ENCODE results near the gene TRIM46. TPM values are rescaled to one million over a fixed set of nuclear protein-coding genes. Genes with fewer than 3 reads are reported as not detected.

Gene TRIM46
- total and polyA plus RNA-seq, 2 of the 13 experiments (the other 11 are each of a cell fraction or from before 2014, with no cell fraction given): 0.04 to 0.09 TPM

GRCh38 chr1:155139895-155140629 is 33.6 kb upstream of the TRIM46 start, which contains the start of gene DPM3 (continued):
- TF ChIP-seq, protein P1, sequence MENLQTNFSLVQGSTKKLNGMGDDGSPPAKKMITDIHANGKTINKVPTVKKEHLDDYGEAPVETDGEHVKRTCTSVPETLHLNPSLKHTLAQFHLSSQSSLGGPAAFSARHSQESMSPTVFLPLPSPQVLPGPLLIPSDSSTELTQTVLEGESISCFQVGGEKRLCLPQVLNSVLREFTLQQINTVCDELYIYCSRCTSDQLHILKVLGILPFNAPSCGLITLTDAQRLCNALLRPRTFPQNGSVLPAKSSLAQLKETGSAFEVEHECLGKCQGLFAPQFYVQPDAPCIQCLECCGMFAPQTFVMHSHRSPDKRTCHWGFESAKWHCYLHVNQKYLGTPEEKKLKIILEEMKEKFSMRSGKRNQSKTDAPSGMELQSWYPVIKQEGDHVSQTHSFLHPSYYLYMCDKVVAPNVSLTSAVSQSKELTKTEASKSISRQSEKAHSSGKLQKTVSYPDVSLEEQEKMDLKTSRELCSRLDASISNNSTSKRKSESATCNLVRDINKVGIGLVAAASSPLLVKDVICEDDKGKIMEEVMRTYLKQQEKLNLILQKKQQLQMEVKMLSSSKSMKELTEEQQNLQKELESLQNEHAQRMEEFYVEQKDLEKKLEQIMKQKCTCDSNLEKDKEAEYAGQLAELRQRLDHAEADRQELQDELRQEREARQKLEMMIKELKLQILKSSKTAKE (CRISPR knock-in tag; IDR thresholded peaks at IDR 0.05; ENCODE audit: borderline replicate concordance): no peak
- peak; percentile 78; the same call in 1 of the 2 replicates for TF ChIP-seq WIZ (CRISPR knock-in tag; IDR thresholded peaks at IDR 0.05)
- TF ChIP-seq, protein P2, sequence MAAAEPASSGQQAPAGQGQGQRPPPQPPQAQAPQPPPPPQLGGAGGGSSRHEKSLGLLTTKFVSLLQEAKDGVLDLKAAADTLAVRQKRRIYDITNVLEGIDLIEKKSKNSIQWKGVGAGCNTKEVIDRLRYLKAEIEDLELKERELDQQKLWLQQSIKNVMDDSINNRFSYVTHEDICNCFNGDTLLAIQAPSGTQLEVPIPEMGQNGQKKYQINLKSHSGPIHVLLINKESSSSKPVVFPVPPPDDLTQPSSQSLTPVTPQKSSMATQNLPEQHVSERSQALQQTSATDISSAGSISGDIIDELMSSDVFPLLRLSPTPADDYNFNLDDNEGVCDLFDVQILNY (CRISPR knock-in tag; conservative IDR thresholded peaks at IDR 0.05): no peak
- no peak for TF ChIP-seq MTA3 (CRISPR knock-in tag; IDR thresholded peaks at IDR 0.05)
- TF ChIP-seq KDM4B (CRISPR knock-in tag; IDR thresholded peaks at IDR 0.05): no peak
- peak; percentile 67; the same call in 1 of the 2 replicates for TF ChIP-seq ZNF614 (CRISPR knock-in tag; IDR thresholded peaks at IDR 0.05; ENCODE audit: borderline replicate concordance)
- TF ChIP-seq EHMT2 (IDR thresholded peaks at IDR 0.05; ENCODE audit: borderline replicate concordance, low read depth, low read length): no peak
- TF ChIP-seq ZFP82 (CRISPR knock-in tag; IDR thresholded peaks at IDR 0.05; ENCODE audit: borderline replicate concordance): 0 out of 2 replicates have a peak, but pooled peaks have one; percentile 81
- no peak; the same call in 1 of the 2 replicates for TF ChIP-seq EED (CRISPR knock-in tag; IDR thresholded peaks at IDR 0.05)
- no peak for TF ChIP-seq SP5 (CRISPR knock-in tag; IDR thresholded peaks at IDR 0.05; ENCODE audit: borderline replicate concordance, low read depth)
- TF ChIP-seq, protein P3, sequence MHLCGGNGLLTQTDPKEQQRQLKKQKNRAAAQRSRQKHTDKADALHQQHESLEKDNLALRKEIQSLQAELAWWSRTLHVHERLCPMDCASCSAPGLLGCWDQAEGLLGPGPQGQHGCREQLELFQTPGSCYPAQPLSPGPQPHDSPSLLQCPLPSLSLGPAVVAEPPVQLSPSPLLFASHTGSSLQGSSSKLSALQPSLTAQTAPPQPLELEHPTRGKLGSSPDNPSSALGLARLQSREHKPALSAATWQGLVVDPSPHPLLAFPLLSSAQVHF (CRISPR knock-in tag; IDR thresholded peaks at IDR 0.05): no peak
- TF ChIP-seq CBX1 (IDR thresholded peaks at IDR 0.05; ENCODE audit: low read depth): peak; percentile 62
- TF ChIP-seq HOXA3 (CRISPR knock-in tag; IDR thresholded peaks at IDR 0.05): peak; percentile 80; the same call in 1 of the 2 replicates
- no peak for TF ChIP-seq BRCA1 (CRISPR knock-in tag; IDR thresholded peaks at IDR 0.05)
- TF ChIP-seq MED13 (CRISPR knock-in tag; IDR thresholded peaks at IDR 0.05): no peak
- TF ChIP-seq, protein P4, sequence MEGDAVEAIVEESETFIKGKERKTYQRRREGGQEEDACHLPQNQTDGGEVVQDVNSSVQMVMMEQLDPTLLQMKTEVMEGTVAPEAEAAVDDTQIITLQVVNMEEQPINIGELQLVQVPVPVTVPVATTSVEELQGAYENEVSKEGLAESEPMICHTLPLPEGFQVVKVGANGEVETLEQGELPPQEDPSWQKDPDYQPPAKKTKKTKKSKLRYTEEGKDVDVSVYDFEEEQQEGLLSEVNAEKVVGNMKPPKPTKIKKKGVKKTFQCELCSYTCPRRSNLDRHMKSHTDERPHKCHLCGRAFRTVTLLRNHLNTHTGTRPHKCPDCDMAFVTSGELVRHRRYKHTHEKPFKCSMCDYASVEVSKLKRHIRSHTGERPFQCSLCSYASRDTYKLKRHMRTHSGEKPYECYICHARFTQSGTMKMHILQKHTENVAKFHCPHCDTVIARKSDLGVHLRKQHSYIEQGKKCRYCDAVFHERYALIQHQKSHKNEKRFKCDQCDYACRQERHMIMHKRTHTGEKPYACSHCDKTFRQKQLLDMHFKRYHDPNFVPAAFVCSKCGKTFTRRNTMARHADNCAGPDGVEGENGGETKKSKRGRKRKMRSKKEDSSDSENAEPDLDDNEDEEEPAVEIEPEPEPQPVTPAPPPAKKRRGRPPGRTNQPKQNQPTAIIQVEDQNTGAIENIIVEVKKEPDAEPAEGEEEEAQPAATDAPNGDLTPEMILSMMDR (CRISPR knock-in tag; IDR thresholded peaks at IDR 0.05): no peak
- TF ChIP-seq CREB3 (CRISPR knock-in tag; IDR thresholded peaks at IDR 0.05): no peak
- TF ChIP-seq ZNF737 (CRISPR knock-in tag; IDR thresholded peaks at IDR 0.05; ENCODE audit: borderline replicate concordance): no peak
- TF ChIP-seq ZNF276 (CRISPR knock-in tag; IDR thresholded peaks at IDR 0.05; ENCODE audit: low read depth): no peak
- no peak for TF ChIP-seq RCOR2 (CRISPR knock-in tag; IDR thresholded peaks at IDR 0.05)
- TF ChIP-seq, protein P5, sequence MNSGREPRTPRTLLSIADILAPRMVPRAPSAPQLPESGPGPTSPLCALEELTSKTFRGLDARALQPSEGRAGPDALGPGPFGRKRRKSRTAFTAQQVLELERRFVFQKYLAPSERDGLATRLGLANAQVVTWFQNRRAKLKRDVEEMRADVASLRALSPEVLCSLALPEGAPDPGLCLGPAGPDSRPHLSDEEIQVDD (CRISPR knock-in tag; IDR thresholded peaks at IDR 0.05; ENCODE audit: borderline replicate concordance): no peak
